ENCODE data around the gene BRME1. TPM values are rescaled to one million over a fixed set of nuclear protein-coding genes. Genes with fewer than 3 reads are reported as not detected.

The BRME1 gene
- total and polyA plus RNA-seq, 2 donors from 2014 or later: 1.5 to 1.8 TPM

- H3K9me3 ChIP-seq (ENCODE audit: control insufficient read depth in 2 of 3, insufficient read depth in 1 of 3, low read length in 3 of 3): no peaks in the 10 kb centered on the region
- no peaks in the 10 kb centered on the region for H3K27me3 ChIP-seq (ENCODE audit: control insufficient read depth, insufficient read depth, low read length)
- peak overlapping the region; percentile 98 to 99 for H3K27ac ChIP-seq (ENCODE audit: low read depth in 2 of 2, low read length in 2 of 2)
- H3K4me1 ChIP-seq (ENCODE audit: control insufficient read depth in 2 of 3, insufficient read depth in 2 of 3, low read depth in 1 of 3, low read length in 3 of 3): peaks cover 4 to 27% (median 11%) of the 10 kb centered on the region in 3 donors
- intact Hi-C loops (cut with DNase I): no loop called here
- FAIRE-seq (no peak), DNase-seq (peak in 1 of 5 donors; percentile 48)
- H3K9ac ChIP-seq (ENCODE audit: low read length in 3 of 3): no peak overlapping the region
- H3K36me3 ChIP-seq (ENCODE audit: control insufficient read depth in 2 of 3, insufficient read depth in 3 of 3, low read length in 3 of 3): no peaks in the 10 kb centered on the region
- peak overlapping the region in 1 of 3 donors; percentile 48 for H3K4me3 ChIP-seq (ENCODE audit: low read length in 3 of 3)
- no peak for TF ChIP-seq CTCF (IDR thresholded peaks at IDR 0.05; ENCODE audit: borderline replicate concordance, extremely low read depth, insufficient read depth)
Measured at GRCh38 chr19:13848340-13848677, 57.6 kb downstream of the BRME1 start.

GRCh38 chr19:13847407-13848339, 58.2 kb downstream of the BRME1 start:
- peaks cover 4 to 31% (median 15%) of the 10 kb centered on the region in 3 donors for H3K4me1 ChIP-seq (ENCODE audit: control insufficient read depth in 2 of 3, insufficient read depth in 2 of 3, low read depth in 1 of 3, low read length in 3 of 3)
- no peak for FAIRE-seq
- peak overlapping the region; percentile 98 to 99 for H3K27ac ChIP-seq (ENCODE audit: low read depth in 2 of 2, low read length in 2 of 2)
- peak; percentile 19 for TF ChIP-seq CTCF (IDR thresholded peaks at IDR 0.05; ENCODE audit: borderline replicate concordance, extremely low read depth, insufficient read depth)
- H3K27me3 ChIP-seq (ENCODE audit: control insufficient read depth, insufficient read depth, low read length): no peaks in the 10 kb centered on the region
- H3K9ac ChIP-seq (ENCODE audit: low read length in 3 of 3): peak overlapping the region in 2 of 3 donors; percentile 39 to 86
- no peaks in the 10 kb centered on the region for H3K36me3 ChIP-seq (ENCODE audit: control insufficient read depth in 2 of 3, insufficient read depth in 3 of 3, low read length in 3 of 3)
- H3K9me3 ChIP-seq (ENCODE audit: control insufficient read depth in 2 of 3, insufficient read depth in 1 of 3, low read length in 3 of 3): no peaks in the 10 kb centered on the region
- peak; percentile 94 to 99 (median 96) for DNase-seq
- peak overlapping the region; percentile 32 to 48 (median 37) for H3K4me3 ChIP-seq (ENCODE audit: low read length in 3 of 3)
- intact Hi-C loops (cut with DNase I): no loop called here

GRCh38 chr19:13846557-13847406, 59.1 kb downstream of the BRME1 start:
- Histone ChIP-seq H3K9me3 (ENCODE audit: control insufficient read depth in 2 of 3, insufficient read depth in 1 of 3, low read length in 3 of 3) (no peaks in the 10 kb centered on the region), H3K27ac (ENCODE audit: low read depth in 2 of 2, low read length in 2 of 2) (peak overlapping the region; percentile 98 to 99), H3K9ac (ENCODE audit: low read length in 3 of 3) (peak overlapping the region in 2 of 3 donors; percentile 32 to 86), H3K27me3 (ENCODE audit: control insufficient read depth, insufficient read depth, low read length) (no peaks in the 10 kb centered on the region), H3K36me3 (ENCODE audit: control insufficient read depth in 2 of 3, insufficient read depth in 3 of 3, low read length in 3 of 3) (no peaks in the 10 kb centered on the region), H3K4me3 (ENCODE audit: low read length in 3 of 3) (peak overlapping the region in 2 of 3 donors; percentile 37 to 48), H3K4me1 (ENCODE audit: control insufficient read depth in 2 of 3, insufficient read depth in 2 of 3, low read depth in 1 of 3, low read length in 3 of 3) (peaks cover 4 to 31% (median 15%) of the 10 kb centered on the region in 3 donors)
- no peak for FAIRE-seq
- intact Hi-C loops (cut with DNase I): no loop called here
- peak; percentile 94 to 97 (median 97) for DNase-seq
- no peak for TF ChIP-seq CTCF (IDR thresholded peaks at IDR 0.05; ENCODE audit: borderline replicate concordance, extremely low read depth, insufficient read depth)
